IPS-20b (cell line): Measurements from ENCODE around the gene PRKCE.

Experiments used
- H3K27ac ChIP-seq: one replicate; pipeline ENCODE4 v1.5.1; 2013; ENCODE audit warnings: low read length
- H3K27me3 ChIP-seq: 2 replicates; pipeline ENCODE4 v1.6.1; 2013; ENCODE audit warnings: mild to moderate bottlenecking, low read length, inconsistent platforms; ENCODE audit not compliant: insufficient read depth
- H3K36me3 ChIP-seq: 2 replicates; pipeline ENCODE4 v1.6.1; 2013; ENCODE audit warnings: low read depth, mild to moderate bottlenecking, inconsistent platforms, low read length, moderate library complexity; ENCODE audit not compliant: insufficient read depth
- H3K4me1 ChIP-seq: 2 replicates; pipeline ENCODE4 v1.6.1; 2013; ENCODE audit warnings: mild to moderate bottlenecking, control low read depth, inconsistent platforms, low read length, moderate library complexity; ENCODE audit not compliant: insufficient read depth
- H3K4me3 ChIP-seq: 2 replicates; pipeline ENCODE4 v1.5.1; 2013; ENCODE audit warnings: mild to moderate bottlenecking, low read length, inconsistent platforms
- H3K9ac ChIP-seq: 2 replicates; pipeline ENCODE4 v1.6.1; 2013; ENCODE audit warnings: low read depth, mild to moderate bottlenecking, inconsistent platforms, low read length, moderate library complexity
- H3K9me3 ChIP-seq: 2 replicates; pipeline ENCODE4 v1.6.1; 2013; ENCODE audit warnings: mild to moderate bottlenecking, low read depth, low read length, inconsistent platforms; ENCODE audit not compliant: insufficient read depth

PRKCE gene

DNA sequence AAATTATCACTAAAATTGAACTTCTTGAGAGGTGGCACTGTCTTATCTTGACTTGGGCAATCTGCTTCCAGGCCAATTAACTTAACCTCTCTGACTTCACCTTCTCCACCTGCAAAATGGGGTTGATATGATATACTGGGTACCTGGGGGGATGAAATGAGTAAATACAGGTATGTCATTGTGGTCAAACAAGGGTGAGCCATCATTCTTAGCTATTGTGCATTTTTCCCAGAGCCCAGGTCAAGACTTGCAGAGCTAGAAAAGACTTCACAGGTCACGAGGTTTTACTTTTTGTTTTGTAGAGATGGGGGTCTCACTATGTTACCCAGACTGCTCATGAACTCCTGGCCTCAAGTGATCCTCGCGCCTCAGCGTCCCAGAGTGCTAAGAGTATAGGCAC is 145.0 kb downstream of the PRKCE start:
- no peaks in the 10 kb centered on the region for H3K9me3 ChIP-seq
- H3K4me1 ChIP-seq, result no peaks in the 10 kb centered on the region
- H3K36me3 ChIP-seq, result no peaks in the 10 kb centered on the region
- H3K27ac ChIP-seq, result no peak overlapping the region
- no peak overlapping the region for H3K4me3 ChIP-seq
- no peak overlapping the region for H3K9ac ChIP-seq
- H3K27me3 ChIP-seq, result no peaks in the 10 kb centered on the region

DNA sequence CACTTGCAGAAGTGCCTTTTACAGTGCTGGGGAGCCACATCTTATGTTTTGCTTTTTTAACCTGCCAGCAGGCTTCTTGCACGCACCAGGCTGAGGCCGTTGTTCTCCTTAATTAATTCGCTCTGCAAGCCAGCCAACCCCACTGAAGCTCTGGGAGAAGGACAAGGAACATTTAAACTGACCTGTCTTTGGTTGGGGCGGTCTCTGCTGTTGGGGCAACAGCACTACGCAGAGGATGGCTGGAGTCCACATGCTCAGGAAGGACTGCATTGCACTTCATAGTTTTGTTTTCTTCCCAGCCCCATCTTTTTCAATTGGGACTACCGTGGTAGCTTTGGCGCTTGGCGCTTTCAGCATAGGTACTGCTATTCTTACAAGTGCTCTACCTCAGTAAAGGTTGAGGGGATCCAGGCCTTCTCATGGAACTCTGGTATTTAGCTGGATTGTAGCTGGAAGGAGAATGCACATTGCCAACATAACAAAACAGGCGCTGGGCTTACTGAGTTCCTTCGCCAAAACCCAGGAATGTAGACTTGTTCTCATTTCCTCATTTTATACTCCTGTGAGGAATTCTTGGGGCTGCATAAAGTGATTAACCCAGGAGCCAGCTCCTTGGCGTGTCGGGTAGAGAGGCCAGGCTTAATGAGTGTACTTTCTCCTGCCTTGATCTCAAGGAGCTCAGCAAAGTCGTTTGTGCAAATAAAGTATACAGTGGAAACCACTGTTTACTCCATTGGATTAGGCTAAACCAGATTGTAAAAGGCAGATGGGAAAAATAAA is 146.2 kb downstream of the PRKCE start:
- H3K4me3 ChIP-seq, result no peak overlapping the region
- no peak overlapping the region for H3K9ac ChIP-seq
- H3K9me3 ChIP-seq, result no peaks in the 10 kb centered on the region
- H3K27ac ChIP-seq, result no peak overlapping the region
- no peaks in the 10 kb centered on the region for H3K36me3 ChIP-seq
- H3K27me3 ChIP-seq, result no peaks in the 10 kb centered on the region
- H3K4me1 ChIP-seq, result no peaks in the 10 kb centered on the region

DNA sequence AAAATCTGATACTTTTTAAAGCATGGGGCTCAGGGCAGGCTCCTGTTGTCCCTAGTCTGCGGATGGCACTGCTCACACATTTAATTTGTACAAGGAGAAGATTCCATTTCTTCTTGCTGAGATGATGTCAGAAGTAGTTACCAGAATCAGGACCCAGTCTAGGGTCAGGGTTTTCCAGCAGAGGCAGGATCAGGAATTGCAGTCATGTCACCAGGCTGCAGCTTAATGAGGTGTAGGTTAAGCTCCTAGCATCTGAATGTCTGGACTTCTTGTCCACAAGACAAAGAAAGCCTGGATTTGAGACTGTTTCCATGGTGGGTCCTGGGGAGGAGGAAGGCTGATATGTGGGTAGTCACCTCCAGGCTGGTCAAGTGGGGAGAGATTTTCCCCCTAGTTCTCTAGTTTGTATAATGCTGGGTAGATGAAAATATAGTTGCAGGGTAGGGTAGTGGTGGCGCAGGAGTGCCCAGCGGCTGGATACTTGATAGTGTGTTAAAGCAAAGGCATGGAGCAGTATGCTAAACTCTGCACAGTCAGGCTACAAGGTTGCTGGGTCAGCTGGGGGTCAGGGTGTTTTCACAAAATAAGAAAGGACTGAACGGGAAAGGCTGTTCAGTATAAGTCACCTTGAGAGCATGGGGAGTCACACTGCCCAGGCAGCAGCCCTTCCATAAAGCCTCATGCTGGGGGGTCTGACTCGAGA is 148.4 kb downstream of the PRKCE start:
- Histone ChIP-seq H3K4me3 (no peak overlapping the region), H3K36me3 (no peaks in the 10 kb centered on the region), H3K4me1 (no peaks in the 10 kb centered on the region), H3K27ac (no peak overlapping the region), H3K9me3 (no peaks in the 10 kb centered on the region), H3K27me3 (no peaks in the 10 kb centered on the region), H3K9ac (no peak overlapping the region)

DNA sequence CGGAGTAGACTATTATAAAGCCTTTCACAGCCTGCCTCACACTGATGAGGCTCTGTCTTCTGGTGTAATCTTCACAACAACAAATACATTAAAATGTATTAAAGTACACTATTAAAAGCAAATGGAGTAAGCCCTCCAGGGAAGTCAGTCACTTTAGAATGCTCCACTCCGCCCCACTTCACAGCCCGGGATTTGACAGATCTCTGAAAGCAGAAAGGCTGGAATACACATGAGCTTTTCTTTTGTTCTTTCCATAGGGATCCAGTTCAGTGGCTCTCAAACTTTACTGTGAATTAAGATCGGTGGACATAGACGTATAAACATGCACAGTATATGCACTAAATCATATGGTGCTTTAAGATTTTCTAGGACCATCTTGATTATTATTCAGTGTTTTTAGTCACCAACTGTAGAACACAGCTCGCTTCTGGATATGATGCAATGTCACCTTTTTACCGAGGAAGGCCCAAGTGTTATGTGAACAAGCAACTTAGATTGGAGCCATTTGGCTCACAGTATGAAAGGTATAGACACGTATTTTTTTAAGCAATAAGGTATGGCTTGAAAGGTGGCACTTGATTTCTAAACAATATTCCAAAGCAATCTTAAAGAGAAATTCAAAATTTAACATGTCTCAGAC is 151.1 kb downstream of the PRKCE start:
- H3K36me3 ChIP-seq, result no peaks in the 10 kb centered on the region
- no peak overlapping the region for H3K27ac ChIP-seq
- H3K9me3 ChIP-seq, result no peaks in the 10 kb centered on the region
- H3K9ac ChIP-seq, result no peak overlapping the region
- H3K27me3 ChIP-seq, result no peaks in the 10 kb centered on the region
- H3K4me1 ChIP-seq, result no peaks in the 10 kb centered on the region
- no peak overlapping the region for H3K4me3 ChIP-seq

- Histone ChIP-seq H3K27me3 (no peaks in the 10 kb centered on the region), H3K4me3 (no peak overlapping the region), H3K9ac (no peak overlapping the region), H3K27ac (no peak overlapping the region), H3K9me3 (no peaks in the 10 kb centered on the region), H3K36me3 (no peaks in the 10 kb centered on the region), H3K4me1 (no peaks in the 10 kb centered on the region)
Measured at GRCh38 chr2:45804987-45805755, 153.7 kb downstream of the PRKCE start.

DNA sequence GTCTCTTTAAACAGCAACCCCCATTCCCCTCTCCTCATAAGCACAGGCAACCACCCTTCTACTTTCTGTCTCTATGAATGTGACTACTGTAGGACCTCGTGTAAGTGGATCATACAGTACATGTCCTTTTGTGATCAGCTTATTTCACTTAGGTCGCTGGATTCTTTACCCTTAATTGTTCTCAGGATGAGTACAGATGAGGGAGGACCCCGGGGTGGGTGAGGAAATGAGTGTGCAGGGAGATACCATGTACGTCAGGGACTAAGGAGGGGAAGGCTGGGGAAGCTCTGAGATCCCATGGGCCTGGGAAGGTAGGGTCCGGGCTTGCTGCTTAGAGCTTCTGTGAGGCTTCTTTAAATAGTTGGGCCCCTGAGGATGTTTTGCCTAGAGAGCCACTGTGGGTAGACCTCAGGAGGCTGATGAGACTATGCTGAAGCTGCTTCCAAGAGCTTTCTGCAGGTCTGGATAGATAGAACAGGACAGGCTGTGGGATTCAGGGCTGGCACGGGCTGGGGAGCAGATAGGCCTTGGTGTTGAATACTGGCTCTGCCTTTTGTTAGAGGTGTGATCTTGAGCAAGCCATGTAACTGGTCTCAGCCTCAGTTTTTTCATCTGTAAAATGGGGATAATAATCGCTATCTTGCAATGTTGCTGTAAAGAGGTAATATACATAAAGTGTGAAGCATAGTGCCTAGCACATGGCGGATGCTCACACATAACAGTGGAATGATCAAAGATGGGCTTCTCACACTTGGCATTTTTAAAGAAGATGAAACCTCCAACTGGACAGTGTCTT is 155.3 kb downstream of the PRKCE start:
- no peaks in the 10 kb centered on the region for H3K27me3 ChIP-seq
- no peaks in the 10 kb centered on the region for H3K9me3 ChIP-seq
- no peaks in the 10 kb centered on the region for H3K4me1 ChIP-seq
- no peaks in the 10 kb centered on the region for H3K36me3 ChIP-seq
- H3K4me3 ChIP-seq, result no peak overlapping the region
- no peak overlapping the region for H3K9ac ChIP-seq
- H3K27ac ChIP-seq, result no peak overlapping the region

- Histone ChIP-seq H3K9ac (no peak overlapping the region), H3K27ac (no peak overlapping the region), H3K27me3 (no peaks in the 10 kb centered on the region), H3K4me1 (0 out of 2 replicates have a peak, but pooled peaks cover 1% of the 10 kb centered on the region), H3K9me3 (no peaks in the 10 kb centered on the region), H3K36me3 (no peaks in the 10 kb centered on the region), H3K4me3 (no peak overlapping the region)
Measured at GRCh38 chr2:45808294-45808800, 156.9 kb downstream of the PRKCE start.

- Histone ChIP-seq H3K4me1 (0 out of 2 replicates have a peak, but pooled peaks cover 2% of the 10 kb centered on the region), H3K4me3 (no peak overlapping the region), H3K9ac (no peak overlapping the region), H3K36me3 (no peaks in the 10 kb centered on the region), H3K27ac (no peak overlapping the region), H3K27me3 (no peaks in the 10 kb centered on the region), H3K9me3 (no peaks in the 10 kb centered on the region)
Measured at GRCh38 chr2:45809205-45809604, 157.7 kb downstream of the PRKCE start.

GRCh38 chr2:45812011-45812500 is 160.6 kb downstream of the PRKCE start:
- Histone ChIP-seq H3K36me3 (no peaks in the 10 kb centered on the region), H3K9me3 (no peaks in the 10 kb centered on the region), H3K27me3 (no peaks in the 10 kb centered on the region), H3K4me1 (0 out of 2 replicates have a peak, but pooled peaks cover 2% of the 10 kb centered on the region), H3K9ac (no peak overlapping the region), H3K27ac (no peak overlapping the region), H3K4me3 (no peak overlapping the region)

DNA sequence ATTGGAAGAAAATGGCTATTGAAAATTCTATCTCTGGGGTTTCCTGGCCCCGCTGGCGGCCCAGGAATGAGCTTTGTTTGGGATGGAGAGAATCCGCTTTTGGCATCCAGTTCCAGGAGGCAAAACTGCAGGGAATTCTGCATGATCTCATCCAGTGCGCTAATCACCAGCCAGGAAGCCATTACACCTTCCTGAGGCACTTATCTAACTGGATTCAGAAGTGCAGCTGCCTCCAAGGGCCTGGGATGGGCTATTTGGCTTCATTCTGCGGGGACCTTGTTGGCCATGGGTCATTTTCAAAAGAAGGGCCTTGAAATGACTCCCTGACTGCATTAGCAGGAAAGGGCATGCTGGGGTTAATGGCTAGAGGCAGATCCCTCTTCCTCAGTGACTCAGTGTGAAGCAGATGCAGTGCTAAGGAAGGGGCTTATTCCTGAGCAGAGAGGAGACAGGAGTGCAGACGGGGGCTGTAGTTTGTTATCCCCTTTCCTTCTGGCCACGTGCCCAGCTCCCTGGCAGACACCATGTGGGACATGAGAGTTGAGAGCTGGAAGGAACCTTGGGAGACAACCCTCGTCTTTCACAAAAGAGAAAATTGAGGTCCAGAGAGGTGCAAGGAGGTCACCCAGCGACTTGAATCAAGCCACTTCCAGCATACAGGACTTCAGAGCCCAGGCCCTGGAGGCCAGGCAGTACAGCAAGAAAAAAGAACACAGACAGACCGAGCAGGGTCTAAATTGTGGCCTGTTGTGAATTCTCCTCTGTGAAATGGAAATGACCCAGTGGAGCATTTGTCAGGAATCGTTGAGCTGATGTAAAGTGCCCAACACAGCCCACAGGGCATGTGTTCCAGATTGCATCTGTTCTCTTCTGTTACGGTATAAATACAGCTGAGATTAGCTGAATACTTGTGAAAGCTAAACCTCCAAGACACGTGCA is 161.8 kb downstream of the PRKCE start:
- Histone ChIP-seq H3K4me3 (no peak overlapping the region), H3K36me3 (no peaks in the 10 kb centered on the region), H3K9me3 (no peaks in the 10 kb centered on the region), H3K9ac (no peak overlapping the region), H3K4me1 (0 out of 2 replicates have a peak, but pooled peaks cover 2% of the 10 kb centered on the region), H3K27ac (no peak overlapping the region), H3K27me3 (no peaks in the 10 kb centered on the region)
